Uterus (tissue), 2 donors: ENCODE measurements around the gene INPP5A.

ENCODE experiments used
- POLR2A ChIP-seq, 2 donors: fragments of 450-650 bp; IDR thresholded peaks; one replicate each; pipeline ENCODE4 v1.6.1; 2016; ENCODE audit warnings: antibody characterized with exemption in 2 of 2, mild to moderate bottlenecking in 1 of 2, moderate library complexity in 1 of 2
- TF ChIP-seq, protein P1 (sequence below), 4 experiments: fragments of 200-600 bp in 2 of 4; fragments of 450-650 bp in 2 of 4; sonication (generic) in 2 of 4; IDR thresholded peaks; one replicate each; pipeline ENCODE4 v1.5.1; 2016 to 2019; ENCODE audit warnings: antibody characterized with exemption in 4 of 4, mild to moderate bottlenecking in 2 of 4, moderate library complexity in 1 of 4

DNA sequence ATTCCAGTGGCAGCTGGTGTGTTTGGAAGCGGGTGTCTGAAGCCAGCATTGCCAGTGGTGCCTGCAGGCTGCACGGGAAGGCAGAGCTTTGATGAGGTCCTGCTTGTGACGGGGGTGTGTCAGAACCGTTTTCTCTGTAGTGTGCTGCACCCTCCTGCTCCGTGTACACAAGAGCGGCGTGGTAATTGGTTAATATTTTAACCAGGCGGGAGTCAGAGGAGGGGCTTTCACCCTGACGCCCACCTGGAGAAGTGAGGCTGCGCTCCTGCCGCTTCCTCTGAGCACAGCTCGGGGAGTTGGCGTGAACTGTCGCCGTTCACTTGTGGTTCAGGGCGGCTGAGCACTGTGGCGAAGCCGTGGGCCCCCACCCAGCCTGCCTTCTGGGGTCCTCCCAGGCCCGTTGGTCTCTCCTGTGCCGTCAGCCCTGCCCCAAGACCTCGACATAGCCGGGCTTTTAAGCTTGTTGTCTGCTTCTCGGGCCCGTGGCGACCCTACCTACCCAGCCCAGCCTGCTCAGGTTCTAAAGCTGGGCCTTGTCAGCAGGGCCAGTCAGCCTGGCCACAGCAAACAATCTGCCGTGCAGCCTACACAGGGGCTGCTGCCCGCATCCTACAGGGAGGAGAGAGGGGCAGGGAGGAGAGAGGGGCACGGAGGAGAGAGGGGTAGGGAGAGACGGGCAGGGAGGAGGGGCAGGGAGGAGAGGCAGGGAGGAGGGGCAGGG, 236.8 kb downstream of the INPP5A start:
- TF ChIP-seq, protein P1, sequence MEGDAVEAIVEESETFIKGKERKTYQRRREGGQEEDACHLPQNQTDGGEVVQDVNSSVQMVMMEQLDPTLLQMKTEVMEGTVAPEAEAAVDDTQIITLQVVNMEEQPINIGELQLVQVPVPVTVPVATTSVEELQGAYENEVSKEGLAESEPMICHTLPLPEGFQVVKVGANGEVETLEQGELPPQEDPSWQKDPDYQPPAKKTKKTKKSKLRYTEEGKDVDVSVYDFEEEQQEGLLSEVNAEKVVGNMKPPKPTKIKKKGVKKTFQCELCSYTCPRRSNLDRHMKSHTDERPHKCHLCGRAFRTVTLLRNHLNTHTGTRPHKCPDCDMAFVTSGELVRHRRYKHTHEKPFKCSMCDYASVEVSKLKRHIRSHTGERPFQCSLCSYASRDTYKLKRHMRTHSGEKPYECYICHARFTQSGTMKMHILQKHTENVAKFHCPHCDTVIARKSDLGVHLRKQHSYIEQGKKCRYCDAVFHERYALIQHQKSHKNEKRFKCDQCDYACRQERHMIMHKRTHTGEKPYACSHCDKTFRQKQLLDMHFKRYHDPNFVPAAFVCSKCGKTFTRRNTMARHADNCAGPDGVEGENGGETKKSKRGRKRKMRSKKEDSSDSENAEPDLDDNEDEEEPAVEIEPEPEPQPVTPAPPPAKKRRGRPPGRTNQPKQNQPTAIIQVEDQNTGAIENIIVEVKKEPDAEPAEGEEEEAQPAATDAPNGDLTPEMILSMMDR (IDR thresholded peaks at IDR 0.05), result no peak
- no peak for TF ChIP-seq POLR2A (IDR thresholded peaks at IDR 0.05)
